HEK293T (cell line): ENCODE data around the gene PDE4DIP.
"Not testable (repeated sequence)": the region's sequence is repeated elsewhere in the genome, so short reads cannot be mapped to it uniquely, and the experiment has no call there.

Source experiments
- CTCF ChIA-PET: fragments of 350-600 bp; formaldehyde crosslinking; extraction: SDS; loops from one replicate; lab custom pipeline; 2021; ENCODE audit warnings: antibody characterized with exemption, inconsistent platforms; lab: Yijun Ruan, JAX
- POLR2A ChIA-PET: fragments of 350-600 bp; formaldehyde crosslinking; extraction: SDS; loops from one replicate; lab custom pipeline; 2020; ENCODE audit warnings: antibody characterized with exemption, inconsistent platforms; lab: Yijun Ruan, JAX
- DNase-seq: peaks from one replicate; pipeline ENCODE4 v3.0.0; 2012; ENCODE audit warnings: mixed read lengths; ENCODE audit errors: extremely low spot score

Gene PDE4DIP

DNA sequence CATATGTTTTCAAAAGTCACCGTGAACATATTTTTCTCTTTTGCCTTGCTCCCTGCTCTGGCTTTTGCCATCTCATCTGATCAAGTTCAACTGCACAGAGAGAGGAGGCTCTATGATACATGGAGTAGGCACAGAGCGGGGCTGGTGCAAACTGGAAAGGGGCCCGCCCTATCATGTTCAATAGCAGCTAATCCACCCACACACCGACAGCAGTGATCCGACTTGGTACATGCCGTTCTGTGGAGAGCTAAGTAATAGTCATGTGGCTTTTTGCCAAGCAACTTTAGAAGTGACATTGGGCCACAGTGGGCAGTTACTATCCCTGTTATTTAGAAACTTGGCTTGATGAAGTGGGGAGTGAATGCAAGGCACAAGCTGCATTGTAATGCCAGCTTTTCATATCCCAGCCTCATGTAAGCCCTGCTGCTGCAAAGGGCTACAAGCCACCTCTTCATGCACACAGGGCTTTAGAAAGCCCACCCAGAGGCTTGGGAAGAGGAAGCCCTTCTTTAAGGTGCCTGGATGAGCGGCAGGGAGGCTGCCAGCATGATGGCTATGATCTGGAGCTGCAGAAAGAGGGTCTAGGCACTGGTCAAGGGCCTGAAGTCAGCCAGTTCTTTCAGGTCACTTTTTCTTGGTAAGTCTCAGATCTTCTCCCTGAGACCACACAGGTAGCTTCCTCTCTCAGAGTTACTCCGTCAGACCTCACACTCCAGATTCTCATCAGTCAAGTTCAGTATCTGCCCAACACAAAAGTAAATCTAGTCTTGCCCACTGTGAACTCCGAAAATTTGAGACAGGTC, 57.1 kb downstream of the PDE4DIP start:
- POLR2A ChIA-PET, DNase-seq, CTCF ChIA-PET: not testable (repeated sequence)

DNA sequence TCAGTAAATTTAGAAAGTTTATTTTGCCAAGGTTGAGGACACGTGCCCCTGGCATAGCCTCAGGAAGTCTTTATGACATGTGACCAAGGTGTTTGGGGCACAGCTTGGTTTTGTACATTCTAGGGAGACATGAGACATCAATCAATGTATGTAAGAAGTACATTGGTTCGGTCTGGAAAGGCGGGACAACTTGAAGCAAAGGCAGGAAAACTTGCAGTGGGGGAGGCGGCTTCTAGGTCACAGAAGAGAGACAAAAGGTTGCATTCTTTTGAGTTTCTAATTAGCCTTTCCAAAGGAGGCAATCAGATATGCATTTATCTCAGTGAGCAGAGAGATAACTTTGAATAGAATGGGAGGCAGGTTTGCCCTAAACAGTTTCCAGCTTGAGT, 57.7 kb downstream of the PDE4DIP start:
- POLR2A ChIA-PET, CTCF ChIA-PET, DNase-seq: not testable (repeated sequence)

DNA sequence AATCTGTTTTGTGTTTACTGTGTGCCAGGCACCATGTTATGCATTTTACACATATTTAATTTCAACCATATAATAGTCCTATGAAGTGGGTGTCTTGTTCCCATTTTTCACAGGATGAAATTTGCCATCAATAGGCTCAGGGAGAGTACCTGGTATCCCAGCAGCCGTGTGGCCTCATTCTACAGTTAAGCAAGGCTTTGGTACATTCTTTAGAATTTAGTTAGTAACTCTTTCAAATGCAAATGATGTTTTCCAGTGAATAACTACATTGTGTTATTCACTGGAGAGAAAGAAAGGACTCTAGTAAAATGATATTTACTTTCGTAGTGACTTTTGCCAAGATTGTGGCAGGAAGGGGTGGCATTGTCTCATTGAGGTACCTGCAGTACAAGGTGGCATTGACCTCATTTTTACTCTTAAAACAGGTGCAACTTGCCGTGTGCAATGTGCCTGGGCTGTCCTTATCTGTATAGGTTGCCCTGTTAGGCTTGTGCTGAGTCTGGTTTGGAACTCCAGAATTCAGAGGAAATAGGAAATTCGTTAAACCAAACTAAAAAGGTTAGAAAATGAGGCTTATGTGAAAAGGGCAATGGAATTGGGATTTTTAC, 65.1 kb downstream of the PDE4DIP start:
- CTCF ChIA-PET, POLR2A ChIA-PET, DNase-seq: not testable (repeated sequence)

DNA sequence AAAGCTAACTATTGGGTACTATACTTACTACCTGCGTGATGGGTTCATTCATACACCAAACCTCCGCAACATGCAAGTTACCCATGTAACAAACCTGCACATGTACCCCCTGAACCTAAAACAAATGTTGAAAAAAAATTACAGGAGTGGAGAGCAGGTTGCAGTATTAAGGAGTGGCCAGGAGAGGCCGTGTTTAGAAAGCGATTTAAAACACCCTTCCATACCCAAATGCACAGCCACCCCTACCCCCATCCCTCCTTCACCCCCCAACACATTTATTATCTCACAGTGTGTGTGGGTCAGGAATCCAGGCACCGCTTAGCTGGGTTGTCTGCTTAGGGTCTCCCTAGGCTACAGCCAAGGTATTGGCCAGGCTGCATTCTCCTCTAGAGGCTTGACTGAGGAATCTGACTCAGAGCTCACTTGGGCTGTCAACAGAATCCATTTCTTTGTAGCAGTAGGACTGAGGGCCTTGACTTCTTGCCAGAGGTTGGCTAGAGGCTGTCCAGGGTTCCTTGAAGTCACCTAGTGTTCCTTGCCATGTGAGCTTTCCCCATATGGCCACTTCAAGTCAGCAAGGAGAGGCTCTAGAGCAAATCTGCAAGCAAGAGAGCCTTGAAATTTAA, 67.2 kb downstream of the PDE4DIP start:
- CTCF ChIA-PET, POLR2A ChIA-PET, DNase-seq: not testable (repeated sequence)

DNA sequence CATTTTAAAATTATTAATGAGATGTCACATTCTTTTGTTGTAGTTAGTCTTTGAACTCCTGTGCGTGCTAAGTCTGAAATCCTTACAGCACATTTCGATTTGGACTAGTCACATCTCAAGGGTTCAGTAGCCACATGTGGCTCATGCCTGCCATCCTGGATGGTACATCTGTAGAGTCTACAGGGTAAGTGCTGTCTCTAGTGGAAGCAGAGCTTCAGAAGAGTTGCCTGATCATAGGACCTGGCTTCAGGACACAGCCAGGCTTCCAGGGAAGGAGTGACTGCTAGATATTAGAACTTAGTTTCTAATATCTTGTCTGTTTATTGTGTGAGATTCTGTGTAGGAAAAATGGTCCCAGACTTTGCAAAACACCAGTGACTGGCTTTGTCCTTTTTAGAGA, 72.0 kb downstream of the PDE4DIP start:
- POLR2A ChIA-PET, DNase-seq, CTCF ChIA-PET: not testable (repeated sequence)

DNA sequence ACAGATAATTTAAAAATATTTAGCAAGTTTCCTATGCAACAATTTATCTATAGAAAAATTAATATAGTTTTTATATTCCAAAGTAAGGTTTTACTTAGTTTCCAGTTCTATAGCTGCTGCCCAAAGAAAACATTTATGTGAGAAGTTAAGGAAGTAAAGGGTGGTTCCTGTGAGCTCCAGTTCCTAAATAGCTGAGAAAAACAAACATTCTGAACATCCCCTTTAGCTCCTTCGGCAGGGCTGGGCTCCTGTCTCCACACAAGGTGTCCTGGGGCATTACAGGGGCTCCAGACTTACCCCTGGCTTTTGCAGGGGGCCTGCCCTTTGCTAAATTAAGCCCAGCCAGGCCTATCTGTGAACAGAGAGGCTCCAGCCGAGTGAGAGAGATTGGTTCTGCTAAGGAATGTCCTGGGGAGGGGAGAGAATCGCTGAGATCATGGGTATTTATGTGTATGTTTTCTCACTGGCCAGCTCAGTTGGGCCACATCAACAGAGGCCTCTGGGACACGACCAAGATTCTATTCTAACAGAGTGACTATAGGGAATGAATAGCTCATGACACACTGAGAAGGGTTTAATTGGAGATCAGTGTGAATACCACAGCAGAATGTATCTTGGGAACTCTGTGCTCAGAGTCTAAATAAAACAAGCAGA, 72.6 kb downstream of the PDE4DIP start:
- DNase-seq, POLR2A ChIA-PET, CTCF ChIA-PET: not testable (repeated sequence)

DNA sequence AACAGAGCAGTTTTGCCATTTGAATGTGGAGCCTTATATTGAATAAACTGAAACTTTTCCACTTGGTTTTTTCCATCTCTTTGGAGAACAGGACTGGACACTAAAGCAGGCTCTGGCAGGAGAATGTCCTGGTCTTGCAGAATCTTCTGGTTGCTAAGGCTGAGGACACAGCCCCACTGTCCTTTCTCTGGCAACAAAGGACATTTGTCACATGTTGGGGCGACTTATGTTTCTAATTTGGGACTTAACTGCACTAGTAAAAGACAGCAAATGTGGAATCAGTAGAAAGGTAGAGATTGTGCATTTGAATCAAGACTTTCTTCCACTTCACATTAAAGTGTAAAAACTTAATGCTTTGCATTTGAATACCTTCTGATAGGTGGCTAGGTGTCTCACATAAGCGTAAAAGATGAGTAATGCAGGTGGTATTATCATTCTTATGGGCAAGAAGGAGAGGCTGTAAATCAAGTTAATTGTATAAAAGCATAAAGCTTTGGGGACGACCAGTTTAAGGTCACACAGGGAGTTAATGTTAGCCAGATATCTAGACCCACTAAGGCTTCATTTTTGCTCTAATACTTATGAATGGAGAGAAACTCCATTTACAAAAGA, 74.7 kb downstream of the PDE4DIP start:
- POLR2A ChIA-PET, CTCF ChIA-PET, DNase-seq: not testable (repeated sequence)

DNA sequence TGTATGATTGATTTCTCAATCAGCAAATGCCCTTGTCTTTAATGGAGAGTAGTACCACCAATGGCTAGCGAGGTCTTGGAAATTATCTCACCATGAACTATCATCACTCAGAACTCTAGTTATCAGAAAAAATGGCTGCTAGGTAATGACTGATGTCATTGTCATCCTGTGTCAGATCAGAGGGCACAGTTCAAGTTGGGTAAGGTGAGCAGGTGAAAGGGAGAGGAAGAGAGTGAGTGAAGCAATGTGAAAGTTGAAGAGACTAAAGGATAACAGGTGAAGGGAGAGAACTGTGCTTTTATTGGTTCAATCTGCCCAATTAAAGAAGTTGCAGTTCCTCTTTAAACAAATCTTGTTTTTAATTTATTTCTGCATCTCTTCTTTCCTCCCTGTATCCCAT, 76.8 kb downstream of the PDE4DIP start:
- CTCF ChIA-PET, DNase-seq: not testable (repeated sequence)

DNA sequence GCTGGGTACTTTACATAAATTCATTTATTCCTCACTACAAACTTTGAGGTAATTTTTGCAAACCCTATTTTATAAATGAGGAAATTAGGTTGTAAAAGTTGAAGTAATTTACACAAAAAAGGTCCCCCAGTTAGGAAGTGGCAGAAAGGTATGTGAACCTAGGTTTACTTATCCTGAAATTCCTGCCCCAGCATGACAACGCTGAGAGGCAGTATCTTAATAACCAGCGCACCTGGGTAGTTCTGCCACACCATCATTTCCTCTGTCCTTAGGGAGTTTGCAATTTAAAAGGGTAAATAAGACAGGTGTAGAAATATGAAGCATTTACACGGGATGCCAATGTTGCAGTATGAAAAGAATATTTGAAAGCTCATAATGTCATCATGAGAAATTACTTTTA, 79.6 kb downstream of the PDE4DIP start:
- CTCF ChIA-PET, POLR2A ChIA-PET, DNase-seq: not testable (repeated sequence)

More for the DNA sequence above, 76.8 kb downstream of the PDE4DIP start:
- POLR2A ChIA-PET: not testable (repeated sequence)

DNA sequence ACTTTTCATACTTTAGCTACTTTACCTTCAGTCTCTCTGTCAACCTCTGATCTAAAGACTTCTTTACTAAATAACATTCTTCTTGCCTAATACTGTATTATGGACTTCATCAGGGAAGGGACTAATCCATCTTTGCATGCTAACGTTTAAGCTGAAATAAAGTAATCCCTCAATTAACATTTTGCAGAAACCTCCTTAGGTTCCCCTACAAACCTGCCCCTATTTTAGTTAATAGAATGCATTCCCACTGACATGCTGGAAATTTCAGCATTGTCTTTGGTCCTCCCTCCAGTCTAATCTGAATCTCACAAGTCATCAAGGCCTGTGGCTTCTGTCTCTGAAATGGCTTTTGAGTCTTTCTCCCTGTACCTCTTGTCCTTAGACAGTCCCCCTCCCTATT, 83.4 kb downstream of the PDE4DIP start:
- DNase-seq, CTCF ChIA-PET, POLR2A ChIA-PET: not testable (repeated sequence)

DNA sequence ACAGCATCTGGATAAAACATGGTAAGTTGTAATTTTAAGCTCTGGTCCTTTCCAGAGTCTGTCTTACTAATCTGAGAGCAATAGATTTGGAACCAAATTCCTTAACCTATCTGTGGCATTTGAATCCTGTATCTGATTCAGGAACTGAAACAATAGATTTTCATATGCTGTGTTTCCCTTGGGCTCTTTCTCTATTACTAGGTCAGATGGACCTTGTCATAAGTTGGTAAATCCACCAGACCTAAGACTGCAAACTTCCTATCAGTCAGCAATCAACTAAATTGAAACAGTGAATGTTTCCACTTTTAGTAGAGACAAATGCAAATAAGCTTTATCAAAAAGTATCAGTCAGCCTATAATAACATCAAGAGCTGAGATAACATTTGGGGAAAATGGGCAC, 85.0 kb downstream of the PDE4DIP start:
- POLR2A ChIA-PET, CTCF ChIA-PET, DNase-seq: not testable (repeated sequence)

DNA sequence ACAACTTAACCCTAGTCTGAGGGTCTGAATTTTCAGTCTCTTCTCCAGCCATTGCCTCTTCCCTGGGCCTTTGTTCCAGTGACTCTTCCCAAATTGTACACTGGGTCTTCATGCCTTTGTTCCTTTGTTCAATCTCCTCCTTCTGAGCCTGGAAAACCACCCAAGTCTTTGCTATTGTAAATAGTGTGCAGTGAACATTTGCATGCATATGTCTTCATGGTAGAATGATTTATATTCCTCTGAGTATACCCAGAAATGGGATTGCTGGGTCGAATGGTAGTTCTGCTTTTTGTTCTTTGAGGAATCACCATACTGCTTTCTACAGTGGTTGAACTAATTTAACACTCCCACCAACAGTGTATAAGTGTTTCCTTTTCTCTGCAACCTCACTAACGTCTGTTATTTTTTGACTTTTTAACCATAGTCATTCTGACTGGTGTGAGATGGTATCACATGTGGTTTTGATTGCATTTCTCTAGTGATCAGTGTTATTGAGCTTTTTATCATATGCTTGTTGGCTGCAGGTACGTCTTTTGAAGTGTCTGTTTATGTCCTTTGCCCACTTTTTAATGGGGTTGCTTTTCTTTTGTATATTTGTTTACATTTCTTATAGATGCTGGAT, 91.3 kb downstream of the PDE4DIP start:
- CTCF ChIA-PET, POLR2A ChIA-PET, DNase-seq: not testable (repeated sequence)

DNA sequence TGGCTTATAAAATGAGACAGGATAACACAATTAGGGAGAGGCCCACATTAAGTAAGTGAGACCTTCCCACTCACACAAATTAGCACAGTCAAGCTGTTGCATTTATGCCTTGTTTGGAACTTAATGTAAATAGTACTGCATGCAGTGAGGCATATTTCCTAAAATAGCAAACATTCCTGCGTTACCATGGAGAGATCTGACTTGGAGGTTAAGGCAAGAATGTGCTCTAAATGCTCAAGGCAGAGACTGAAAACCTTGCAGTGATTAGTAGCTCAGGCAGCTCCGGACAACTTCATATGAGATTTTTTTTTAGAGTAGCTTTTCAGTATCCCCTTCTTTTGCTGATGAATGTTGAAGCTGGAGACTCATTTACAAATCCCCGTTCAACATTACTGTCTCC, 98.7 kb downstream of the PDE4DIP start:
- POLR2A ChIA-PET, CTCF ChIA-PET, DNase-seq: not testable (repeated sequence)

DNA sequence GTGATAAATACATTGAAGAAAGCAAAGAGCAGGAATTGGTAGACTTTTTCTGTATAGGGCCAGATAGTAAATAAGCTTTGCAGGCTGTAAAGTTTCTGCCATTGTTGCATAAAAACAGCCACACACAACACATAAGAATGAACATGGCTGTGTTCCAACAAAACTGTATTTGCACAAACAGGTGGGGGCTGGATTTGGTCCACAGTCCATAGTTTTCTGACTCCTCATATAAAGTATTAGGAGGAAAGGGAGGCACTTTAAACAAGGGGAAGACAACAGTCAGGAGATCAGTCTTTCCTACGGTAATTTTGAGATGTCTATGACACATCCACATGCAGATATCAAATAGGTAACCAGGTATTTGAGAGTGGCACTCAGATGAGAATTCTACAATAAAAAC, 100.9 kb downstream of the PDE4DIP start:
- POLR2A ChIA-PET, CTCF ChIA-PET: not testable (repeated sequence)

DNA sequence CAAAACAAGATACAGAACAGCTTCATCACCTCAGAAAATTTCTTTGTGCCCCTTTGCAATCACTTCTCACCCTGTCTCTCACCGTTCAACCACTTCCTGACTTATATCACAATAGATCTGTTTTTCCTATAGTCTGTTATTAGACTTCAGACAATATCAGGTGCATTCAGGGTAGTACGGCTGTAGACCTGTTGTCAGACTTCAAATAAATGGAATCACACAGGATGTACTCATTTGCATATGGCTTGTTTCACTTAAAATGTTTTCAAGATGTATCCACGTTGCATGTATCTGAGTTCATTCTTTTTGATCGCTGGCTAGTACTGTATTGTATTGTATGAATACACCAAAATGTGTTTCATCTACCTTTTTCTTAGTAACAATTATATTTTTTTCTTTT, 104.5 kb downstream of the PDE4DIP start:
- POLR2A ChIA-PET, DNase-seq, CTCF ChIA-PET: not testable (repeated sequence)

More for the DNA sequence above, 100.9 kb downstream of the PDE4DIP start:
- DNase-seq: not testable (repeated sequence)
